Memory B cell (primary cell): Measurements from ENCODE around the gene CRB2.

Source experiments
- ATAC-seq: fragments of 150-1000 bp; cut with Tn5 transposase; 2 replicates; pipeline ENCODE4 v1.10.0; 2021; ENCODE audit warnings: low read depth, mild to moderate bottlenecking, moderate library complexity
- DNase-seq, 2 donors: peaks; one replicate each; pipeline ENCODE4 v3.0.0; 2022; ENCODE audit warnings: low spot score in 2 of 2
- H3K27ac Mint-ChIP-seq: one replicate; pipeline ENCODE4 v1.8.0; 2022; ENCODE audit warnings: mild to moderate bottlenecking, moderate library complexity, mixed read lengths
- H3K27me3 Mint-ChIP-seq: one replicate; pipeline ENCODE4 v1.8.0; 2022; ENCODE audit warnings: mixed read lengths
- H3K36me3 Mint-ChIP-seq: one replicate; pipeline ENCODE4 v1.8.0; 2022; ENCODE audit warnings: mild to moderate bottlenecking, mixed read lengths
- H3K4me1 Mint-ChIP-seq: one replicate; pipeline ENCODE4 v1.8.0; 2022; ENCODE audit warnings: mixed read lengths
- H3K4me3 Mint-ChIP-seq: one replicate; pipeline ENCODE4 v1.8.0; 2022; ENCODE audit warnings: mild to moderate bottlenecking, moderate library complexity, mixed read lengths
- H3K9me3 Mint-ChIP-seq: one replicate; pipeline ENCODE4 v1.8.0; 2022; ENCODE audit warnings: mixed read lengths

The CRB2 gene

DNA sequence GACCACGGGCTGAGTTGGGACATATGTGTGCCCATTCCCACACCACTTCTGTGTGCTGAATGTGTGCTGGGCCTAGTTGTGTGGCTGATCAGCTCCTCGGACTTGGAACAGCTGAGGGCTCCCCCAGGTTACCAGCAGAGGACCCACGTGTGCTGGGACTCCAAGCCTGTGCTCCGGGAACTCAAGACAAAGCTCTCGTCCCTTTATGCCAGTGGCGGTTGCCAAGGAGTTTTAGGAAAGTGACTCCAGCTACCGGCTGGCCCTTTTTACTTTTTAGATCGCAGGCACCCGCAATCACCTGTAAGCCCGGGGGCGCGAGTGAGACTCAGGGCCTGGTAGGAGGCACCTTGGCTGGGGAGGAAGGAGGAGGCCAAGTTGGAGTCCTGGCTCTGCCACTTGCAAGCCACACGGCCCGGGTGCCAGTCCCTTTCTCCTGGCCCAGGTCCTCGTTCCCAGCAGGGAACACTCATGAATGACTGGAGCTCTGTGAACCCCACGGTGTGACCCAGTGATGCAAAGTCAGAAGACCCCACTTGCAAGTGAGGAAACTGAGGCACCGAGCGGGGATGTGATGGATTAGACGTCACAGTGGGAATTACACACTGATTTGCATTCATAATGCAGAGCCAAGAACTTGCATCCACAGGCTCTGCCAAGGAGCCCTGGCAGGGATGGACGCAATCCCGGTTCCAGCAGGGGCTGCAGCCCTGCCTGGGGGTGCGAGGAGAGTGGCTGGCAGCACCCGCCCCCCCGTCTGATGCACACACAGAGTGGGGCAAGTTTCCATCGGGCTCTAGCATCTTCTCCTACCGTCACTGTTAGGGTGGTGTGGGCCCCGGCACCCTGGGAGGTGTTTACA is 26.9 kb downstream of the CRB2 start:
- H3K9me3 Mint-ChIP-seq, result no peaks in the 10 kb centered on the region
- no peak overlapping the region for H3K4me3 Mint-ChIP-seq
- DNase-seq (no peak), ATAC-seq (no peak)
- H3K27ac Mint-ChIP-seq, result no peak overlapping the region
- peaks cover 7% of the 10 kb centered on the region for H3K36me3 Mint-ChIP-seq
- H3K4me1 Mint-ChIP-seq, result no peaks in the 10 kb centered on the region
- H3K27me3 Mint-ChIP-seq, result no peaks in the 10 kb centered on the region

DNA sequence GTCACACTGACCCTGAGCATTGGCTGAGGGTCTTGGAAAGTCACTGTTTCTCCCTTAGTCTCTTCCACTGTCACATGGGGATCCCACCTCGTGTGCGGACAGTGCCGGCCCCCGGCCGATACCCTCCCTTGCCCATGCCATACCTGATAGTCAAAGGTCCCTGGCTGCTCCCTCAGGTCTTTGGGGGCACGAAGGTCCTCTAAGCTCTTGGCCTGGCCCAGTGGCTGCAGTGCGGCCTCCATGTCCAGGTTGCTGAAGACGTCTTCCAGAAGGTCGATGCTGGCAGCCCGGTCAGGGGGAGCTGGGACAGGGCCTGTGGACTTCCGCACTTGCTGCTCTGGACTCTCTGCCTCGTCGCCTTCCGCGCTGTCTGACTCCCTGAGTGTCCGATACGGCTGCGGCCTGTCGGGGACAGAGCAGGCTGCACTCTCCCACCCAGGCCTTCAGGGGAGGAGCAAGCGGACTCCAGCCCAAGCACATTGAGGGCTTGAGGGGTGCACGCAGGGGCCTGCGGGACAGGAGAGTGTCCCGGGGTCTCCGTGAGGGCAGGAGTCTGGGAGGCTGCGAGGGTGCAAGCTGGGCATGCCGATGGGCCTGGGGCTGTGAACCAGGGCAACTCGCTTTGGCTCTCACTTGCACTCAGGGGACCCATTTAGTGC is 27.6 kb downstream of the CRB2 start:
- peaks cover 7% of the 10 kb centered on the region for H3K36me3 Mint-ChIP-seq
- H3K27me3 Mint-ChIP-seq, result no peaks in the 10 kb centered on the region
- H3K27ac Mint-ChIP-seq, result no peak overlapping the region
- H3K9me3 Mint-ChIP-seq, result no peaks in the 10 kb centered on the region
- ATAC-seq (no peak), DNase-seq (no peak)
- no peak overlapping the region for H3K4me3 Mint-ChIP-seq
- no peaks in the 10 kb centered on the region for H3K4me1 Mint-ChIP-seq

- H3K9me3 Mint-ChIP-seq, result no peaks in the 10 kb centered on the region
- H3K4me1 Mint-ChIP-seq, result no peaks in the 10 kb centered on the region
- H3K27ac Mint-ChIP-seq, result peak overlapping the region; percentile 58
- DNase-seq, result no peak
- ATAC-seq, result no peak
- no peaks in the 10 kb centered on the region for H3K27me3 Mint-ChIP-seq
- H3K36me3 Mint-ChIP-seq, result peaks cover 4% of the 10 kb centered on the region
- H3K4me3 Mint-ChIP-seq, result no peak overlapping the region
Observed at GRCh38 chr9:123387686-123388085, 31.7 kb downstream of the CRB2 start.

GRCh38 chr9:123389070-123389469 is 33.1 kb downstream of the CRB2 start:
- no peak overlapping the region for H3K27ac Mint-ChIP-seq
- no peaks in the 10 kb centered on the region for H3K27me3 Mint-ChIP-seq
- H3K4me1 Mint-ChIP-seq, result no peaks in the 10 kb centered on the region

GRCh38 chr9:123389698-123390097 is 33.7 kb downstream of the CRB2 start:
- no peak overlapping the region for H3K4me3 Mint-ChIP-seq
- no peaks in the 10 kb centered on the region for H3K27me3 Mint-ChIP-seq
- no peaks in the 10 kb centered on the region for H3K36me3 Mint-ChIP-seq
- DNase-seq (no peak), ATAC-seq (no peak)
- no peaks in the 10 kb centered on the region for H3K9me3 Mint-ChIP-seq
- no peak overlapping the region for H3K27ac Mint-ChIP-seq
- H3K4me1 Mint-ChIP-seq, result no peaks in the 10 kb centered on the region

More at GRCh38 chr9:123389070-123389469, 33.1 kb downstream of the CRB2 start:
- no peak for DNase-seq
- ATAC-seq, result no peak
- H3K4me3 Mint-ChIP-seq, result no peak overlapping the region
- no peaks in the 10 kb centered on the region for H3K9me3 Mint-ChIP-seq
- no peaks in the 10 kb centered on the region for H3K36me3 Mint-ChIP-seq

GRCh38 chr9:123390337-123391135 is 34.5 kb downstream of the CRB2 start:
- DNase-seq, result no peak
- H3K9me3 Mint-ChIP-seq, result no peaks in the 10 kb centered on the region
- no peaks in the 10 kb centered on the region for H3K27me3 Mint-ChIP-seq
- no peak overlapping the region for H3K4me3 Mint-ChIP-seq
- H3K36me3 Mint-ChIP-seq, result no peaks in the 10 kb centered on the region
- ATAC-seq, result no peak
- H3K27ac Mint-ChIP-seq, result no peak overlapping the region
- no peaks in the 10 kb centered on the region for H3K4me1 Mint-ChIP-seq

GRCh38 chr9:123391233-123391632 is 35.2 kb downstream of the CRB2 start:
- H3K36me3 Mint-ChIP-seq, result peaks cover 2% of the 10 kb centered on the region
- no peak for ATAC-seq
- H3K9me3 Mint-ChIP-seq, result no peaks in the 10 kb centered on the region

DNA sequence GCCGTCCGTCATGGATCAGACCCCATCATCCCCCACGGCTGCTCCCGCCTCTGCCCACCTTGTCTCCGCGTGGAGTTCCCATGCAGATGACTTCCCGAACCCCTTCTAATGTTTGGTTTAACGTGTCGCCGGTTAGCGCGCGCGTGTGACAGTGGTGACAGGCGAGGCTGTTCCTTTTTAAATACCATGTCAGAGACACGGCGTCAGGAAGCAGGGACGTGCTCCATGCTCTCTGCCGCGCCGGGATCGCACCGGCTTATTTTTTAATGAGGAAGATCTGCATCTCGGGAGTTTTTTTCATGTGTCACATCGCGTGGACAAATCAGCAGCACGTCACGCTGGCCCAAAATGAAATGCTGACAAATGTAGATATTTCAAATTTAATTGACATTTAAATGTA is 35.9 kb downstream of the CRB2 start:
- H3K36me3 Mint-ChIP-seq, result peaks cover 2% of the 10 kb centered on the region
- H3K4me3 Mint-ChIP-seq, result no peak overlapping the region
- H3K27ac Mint-ChIP-seq, result no peak overlapping the region
- no peak for ATAC-seq
- H3K9me3 Mint-ChIP-seq, result no peaks in the 10 kb centered on the region
- no peaks in the 10 kb centered on the region for H3K27me3 Mint-ChIP-seq
- no peak for DNase-seq
- H3K4me1 Mint-ChIP-seq, result no peaks in the 10 kb centered on the region

More at GRCh38 chr9:123391233-123391632, 35.2 kb downstream of the CRB2 start:
- H3K27me3 Mint-ChIP-seq, result no peaks in the 10 kb centered on the region
- H3K27ac Mint-ChIP-seq, result no peak overlapping the region
- no peak for DNase-seq
- H3K4me3 Mint-ChIP-seq, result no peak overlapping the region
- H3K4me1 Mint-ChIP-seq, result no peaks in the 10 kb centered on the region

GRCh38 chr9:123392802-123393201 is 36.8 kb downstream of the CRB2 start:
- no peak for DNase-seq
- no peaks in the 10 kb centered on the region for H3K27me3 Mint-ChIP-seq
- ATAC-seq, result no peak

DNA sequence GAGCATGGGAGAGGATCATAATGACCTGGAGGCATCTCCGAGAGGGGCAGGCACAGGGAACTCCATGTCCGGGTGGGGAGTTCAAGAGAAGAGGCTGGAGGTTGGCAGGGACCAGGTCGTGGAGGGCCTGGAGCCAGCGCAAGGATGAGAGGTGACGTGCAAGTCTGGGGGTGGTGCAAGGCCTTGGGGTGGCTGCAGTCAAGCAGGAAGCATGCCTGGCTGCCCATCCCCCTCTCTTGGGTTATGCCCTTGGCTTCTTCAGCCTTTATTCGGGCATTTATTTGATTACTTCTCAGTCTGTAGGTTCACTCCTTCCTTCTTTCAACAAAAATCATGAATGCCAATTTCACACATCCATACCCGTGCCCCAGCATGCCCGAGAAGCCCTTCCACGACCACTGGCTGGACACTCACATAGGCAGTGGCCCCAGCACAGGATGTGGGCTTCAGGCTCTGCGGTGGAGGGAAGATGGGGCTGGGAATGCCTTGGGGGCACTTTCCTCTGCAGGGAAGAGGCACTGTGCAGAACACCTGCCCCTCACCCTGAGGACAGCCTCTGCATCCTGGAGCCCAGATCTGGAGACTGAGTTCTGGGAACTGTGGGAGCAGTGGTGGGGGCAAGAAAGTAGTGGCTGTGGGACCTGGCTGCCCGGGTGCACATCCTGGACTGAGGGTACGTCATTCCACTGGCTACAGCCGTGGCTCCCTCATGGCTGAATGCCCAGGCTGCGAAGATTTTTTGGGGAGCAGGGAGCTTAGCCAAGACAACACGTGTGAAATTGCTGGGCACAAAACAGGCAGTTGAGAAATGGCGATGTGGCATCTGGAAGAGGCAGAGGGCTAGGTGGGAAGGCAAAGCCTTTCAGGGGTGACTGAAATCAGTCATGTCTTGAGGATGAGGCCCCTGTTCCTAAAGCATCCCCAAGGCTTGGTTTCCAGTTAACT is 38.6 kb downstream of the CRB2 start:
- no peak overlapping the region for H3K4me3 Mint-ChIP-seq
- H3K27me3 Mint-ChIP-seq, result no peaks in the 10 kb centered on the region
- H3K9me3 Mint-ChIP-seq, result no peaks in the 10 kb centered on the region
- H3K4me1 Mint-ChIP-seq, result no peaks in the 10 kb centered on the region
- no peak overlapping the region for H3K27ac Mint-ChIP-seq
- no peak for ATAC-seq
- peaks cover 2% of the 10 kb centered on the region for H3K36me3 Mint-ChIP-seq
- no peak for DNase-seq

More at GRCh38 chr9:123392802-123393201, 36.8 kb downstream of the CRB2 start:
- Mint-ChIP-seq H3K9me3 (no peaks in the 10 kb centered on the region), H3K4me1 (no peaks in the 10 kb centered on the region), H3K4me3 (no peak overlapping the region), H3K27ac (no peak overlapping the region), H3K36me3 (peaks cover 2% of the 10 kb centered on the region)

DNA sequence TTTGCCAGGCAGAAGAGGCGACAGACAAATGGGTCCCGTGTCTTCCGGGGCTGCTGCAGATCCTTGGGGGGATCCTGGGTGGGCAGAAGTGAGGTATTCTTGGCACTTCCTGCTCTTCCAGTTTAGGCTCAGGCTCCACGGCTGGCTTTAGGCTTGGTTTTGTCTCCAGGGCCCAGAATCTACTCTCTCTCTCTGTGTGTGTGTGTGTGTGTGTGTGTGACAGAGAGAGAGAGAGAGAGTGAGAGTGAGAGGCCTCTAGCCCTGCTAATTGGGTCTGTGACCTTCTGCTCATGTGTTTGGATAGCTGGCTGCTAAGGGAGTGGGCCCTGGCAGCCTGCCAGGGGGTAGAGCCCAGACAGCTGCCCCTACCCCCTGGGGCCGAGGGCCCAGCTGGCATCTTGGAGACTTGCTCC is 39.3 kb downstream of the CRB2 start:
- DNase-seq, result no peak
- Mint-ChIP-seq H3K36me3 (peaks cover 2% of the 10 kb centered on the region), H3K27ac (no peak overlapping the region), H3K4me1 (no peaks in the 10 kb centered on the region), H3K9me3 (no peaks in the 10 kb centered on the region), H3K27me3 (no peaks in the 10 kb centered on the region), H3K4me3 (no peak overlapping the region)
- no peak for ATAC-seq

DNA sequence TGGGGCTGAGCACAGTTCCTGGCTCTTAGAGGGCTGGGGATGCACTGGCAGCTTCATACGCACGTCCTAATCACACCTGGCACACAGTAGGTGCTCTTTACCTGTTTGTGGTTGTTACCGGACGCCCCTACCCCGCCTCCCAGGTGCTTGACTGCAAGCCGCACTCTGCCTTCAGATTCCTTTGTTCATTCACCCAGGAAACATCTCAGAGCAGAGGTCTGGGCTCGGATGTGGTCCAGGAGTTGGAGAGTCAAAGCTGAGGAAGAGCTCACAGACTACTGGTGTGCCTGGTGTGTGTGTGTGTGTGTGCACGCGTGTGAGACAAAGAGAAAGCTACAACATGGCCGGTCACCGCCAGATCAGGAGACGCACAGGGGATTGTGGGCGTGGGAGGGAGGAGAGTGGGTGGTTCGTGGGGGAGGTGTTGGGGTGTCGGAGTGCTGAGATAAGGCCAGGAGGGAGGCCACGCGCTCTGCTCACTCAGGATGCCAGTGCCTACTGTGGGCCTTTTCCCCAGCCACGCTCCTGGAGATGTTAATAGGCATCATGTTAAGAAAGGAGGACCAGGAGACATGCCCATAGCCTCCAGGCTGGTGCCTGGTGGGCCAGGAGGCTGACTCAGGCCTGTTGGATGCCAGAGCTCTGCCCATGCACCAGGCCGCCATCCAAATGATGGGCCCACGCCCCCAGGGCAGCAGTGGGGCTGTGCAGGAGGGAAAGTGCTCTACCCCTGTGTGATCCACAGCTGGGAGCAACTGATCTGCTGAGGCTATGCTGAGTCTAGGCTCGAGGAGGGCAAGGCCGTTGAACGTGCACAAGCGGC is 39.9 kb downstream of the CRB2 start:
- ATAC-seq (no peak), DNase-seq (no peak)
- Mint-ChIP-seq H3K9me3 (no peaks in the 10 kb centered on the region), H3K27me3 (no peaks in the 10 kb centered on the region), H3K4me3 (no peak overlapping the region), H3K4me1 (no peaks in the 10 kb centered on the region), H3K36me3 (peaks cover 2% of the 10 kb centered on the region), H3K27ac (no peak overlapping the region)

GRCh38 chr9:123397975-123398374 is 42.0 kb downstream of the CRB2 start:
- H3K4me1 Mint-ChIP-seq, result no peaks in the 10 kb centered on the region
- ATAC-seq, result no peak
- H3K27me3 Mint-ChIP-seq, result no peaks in the 10 kb centered on the region
- H3K9me3 Mint-ChIP-seq, result no peaks in the 10 kb centered on the region
- no peak overlapping the region for H3K4me3 Mint-ChIP-seq
- DNase-seq, result no peak
- H3K36me3 Mint-ChIP-seq, result peaks cover 2% of the 10 kb centered on the region
- H3K27ac Mint-ChIP-seq, result no peak overlapping the region
